H9 (cell line): Measurements from ENCODE around the gene NR1D1. TPM values are rescaled to one million over a fixed set of nuclear protein-coding genes. Genes with fewer than 3 reads are reported as not detected.

Experiments used
- DNase-seq: peaks from one replicate; pipeline ENCODE4 v3.0.0-alpha.2; 2017
- H2AFZ ChIP-seq: one replicate; pipeline ENCODE4 v1.6.1; 2013; ENCODE audit warnings: mild to moderate bottlenecking, low read length, control low read depth, moderate library complexity
- H2AK5ac ChIP-seq: 2 replicates; pipeline ENCODE4 v1.6.1; 2013; ENCODE audit warnings: low read length, control low read depth, mixed read lengths; ENCODE audit not compliant: insufficient read length
- H2BK120ac ChIP-seq: one replicate; pipeline ENCODE4 v1.6.1; 2013; ENCODE audit warnings: low read depth, mild to moderate bottlenecking, low read length, control low read depth, inconsistent platforms; ENCODE audit not compliant: poor library complexity, severe bottlenecking
- H2BK12ac ChIP-seq: 2 replicates; pipeline ENCODE4 v1.6.1; 2013; ENCODE audit warnings: low read length, control low read depth, mixed read lengths, low read depth; ENCODE audit not compliant: insufficient read length
- H2BK15ac ChIP-seq: 2 replicates; pipeline ENCODE4 v1.6.1; 2013; ENCODE audit warnings: low read depth, low read length, control low read depth
- H2BK20ac ChIP-seq: one replicate; pipeline ENCODE4 v1.6.1; 2013; ENCODE audit warnings: low read depth, mild to moderate bottlenecking, low read length, control low read depth, inconsistent platforms; ENCODE audit not compliant: poor library complexity, severe bottlenecking
- H2BK5ac ChIP-seq: 2 replicates; pipeline ENCODE4 v1.6.1; 2013; ENCODE audit warnings: low read length, control low read depth, mixed read lengths; ENCODE audit not compliant: insufficient read length
- H3K14ac ChIP-seq: 2 replicates; pipeline ENCODE4 v1.6.1; 2013; ENCODE audit warnings: low read length, control low read depth; ENCODE audit not compliant: insufficient read depth
- H3K18ac ChIP-seq: 2 replicates; pipeline ENCODE4 v1.6.1; 2013; ENCODE audit warnings: low read depth, mild to moderate bottlenecking, mixed read lengths, low read length, control low read depth; ENCODE audit not compliant: insufficient read length
- H3K23ac ChIP-seq: 2 replicates; pipeline ENCODE4 v1.6.1; 2013; ENCODE audit warnings: low read length, control low read depth, mixed read lengths, low read depth; ENCODE audit not compliant: insufficient read length
- H3K23me2 ChIP-seq: 2 replicates; pipeline ENCODE4 v1.6.1; 2013; ENCODE audit warnings: low read depth, mild to moderate bottlenecking, mixed read lengths, low read length, control low read depth; ENCODE audit not compliant: insufficient read length, poor library complexity, severe bottlenecking
- H3K27ac ChIP-seq: 2 replicates; pipeline ENCODE4 v1.5.1; 2013; ENCODE audit warnings: low read length, control low read depth, mixed read lengths, low read depth; ENCODE audit not compliant: insufficient read length
- H3K27me3 ChIP-seq: 2 replicates; pipeline ENCODE4 v1.6.1; 2013; ENCODE audit warnings: low read length, control low read depth, inconsistent platforms; ENCODE audit not compliant: insufficient read depth
- H3K4ac ChIP-seq: 2 replicates; pipeline ENCODE4 v1.6.1; 2013; ENCODE audit warnings: low read depth, mild to moderate bottlenecking, control low read depth, inconsistent platforms, low read length, moderate library complexity
- H3K4me1 ChIP-seq: 2 replicates; pipeline ENCODE4 v1.6.1; 2013; ENCODE audit warnings: low read length, control low read depth, inconsistent platforms; ENCODE audit not compliant: insufficient read depth
- H3K4me2 ChIP-seq: 2 replicates; pipeline ENCODE4 v1.6.1; 2013; ENCODE audit warnings: low read length, control low read depth, mixed read lengths; ENCODE audit not compliant: insufficient read length, insufficient read depth
- H3K56ac ChIP-seq: 2 replicates; pipeline ENCODE4 v1.6.1; 2013; ENCODE audit warnings: low read depth, mild to moderate bottlenecking, mixed read lengths, low read length, control low read depth; ENCODE audit not compliant: insufficient read length
- H3K79me1 ChIP-seq: 2 replicates; pipeline ENCODE4 v1.6.1; 2013; ENCODE audit warnings: low read depth, mild to moderate bottlenecking, moderate library complexity, low read length, control low read depth, inconsistent platforms; ENCODE audit not compliant: insufficient read depth, poor library complexity, severe bottlenecking
- H3K79me2 ChIP-seq: 2 replicates; pipeline ENCODE4 v1.6.1; 2013; ENCODE audit warnings: low read length, control low read depth, inconsistent platforms; ENCODE audit not compliant: insufficient read depth
- H3K9ac ChIP-seq: 2 replicates; pipeline ENCODE4 v1.6.1; 2013; ENCODE audit warnings: low read length, control low read depth, mixed read lengths; ENCODE audit not compliant: insufficient read length; ENCODE audit errors: extremely low read depth
- H3K9me3 ChIP-seq: one replicate; pipeline ENCODE4 v1.6.1; 2013; ENCODE audit warnings: low read depth, low read length, inconsistent platforms; ENCODE audit not compliant: control insufficient read depth
- H3T11ph ChIP-seq: one replicate; pipeline ENCODE4 v1.6.1; 2013; ENCODE audit warnings: mild to moderate bottlenecking, low read length, control low read depth, inconsistent platforms
- H4K20me1 ChIP-seq: one replicate; pipeline ENCODE4 v1.6.1; 2013; ENCODE audit not compliant: control insufficient read depth, insufficient read length, insufficient read depth
- H4K5ac ChIP-seq: 2 replicates; pipeline ENCODE4 v1.6.1; 2013; ENCODE audit warnings: low read depth, mild to moderate bottlenecking, mixed read lengths, low read length, control low read depth; ENCODE audit not compliant: insufficient read length
- H4K8ac ChIP-seq: replicated peaks from 2 replicates; pipeline ENCODE4 v1.6.1; 2013; ENCODE audit warnings: low read length, control low read depth, mixed read lengths, low read depth; ENCODE audit not compliant: insufficient read length
- H4K91ac ChIP-seq: 2 replicates; pipeline ENCODE4 v1.6.1; 2013; ENCODE audit warnings: low read depth, mild to moderate bottlenecking, moderate library complexity, mixed read lengths, low read length, control low read depth; ENCODE audit not compliant: insufficient read length
- H3K27ac Mint-ChIP-seq, 3 experiments: 2 replicates in 2 of 3; 3 replicates in 1 of 3; pipeline ENCODE4 v1.8.0; 2020 to 2021; ENCODE audit warnings: mixed read lengths in 3 of 3, mild to moderate bottlenecking in 1 of 3, moderate library complexity in 1 of 3
- H3K27me3 Mint-ChIP-seq: 2 replicates; pipeline ENCODE4 v1.8.0; 2021; ENCODE audit warnings: low read depth, mild to moderate bottlenecking, moderate library complexity, mixed read lengths
- H3K36me3 Mint-ChIP-seq, 3 experiments: 2 replicates in 2 of 3; 3 replicates in 1 of 3; pipeline ENCODE4 v1.8.0; 2020 to 2021; ENCODE audit warnings: low read depth in 3 of 3, mixed read lengths in 3 of 3; ENCODE audit not compliant: insufficient read depth in 1 of 3
- H3K4me1 Mint-ChIP-seq, 2 experiments: 2 replicates each; pipeline ENCODE4 v1.8.0; 2020; ENCODE audit warnings: mixed read lengths in 2 of 2
- H3K4me3 Mint-ChIP-seq, 2 experiments: 2 replicates in 1 of 2; 3 replicates in 1 of 2; pipeline ENCODE4 v1.8.0; 2020 to 2021; ENCODE audit warnings: mild to moderate bottlenecking in 2 of 2, mixed read lengths in 2 of 2, moderate library complexity in 1 of 2
- H3K9me3 Mint-ChIP-seq, 2 experiments: 2 replicates in 1 of 2; 3 replicates in 1 of 2; pipeline ENCODE4 v1.8.0; 2020; ENCODE audit warnings: mild to moderate bottlenecking in 2 of 2, mixed read lengths in 2 of 2, moderate library complexity in 1 of 2
- CTCF ChIP-seq: fragments of 200-600 bp; sonication (generic); conservative IDR thresholded peaks from 3 replicates; pipeline ENCODE4 v1.8.0; 2021; ENCODE audit warnings: antibody characterized with exemption, mild to moderate bottlenecking
- WGBS: extraction: QIAGEN DNeasy Blood & Tissue Kit; methylation state at CpG from one replicate; pipeline ENCODE4 v1.1.7; 2013; ENCODE audit warnings: missing lambda C conversion rate, low lambda C conversion rate, mixed read lengths; ENCODE audit not compliant: insufficient read length; ENCODE audit errors: extremely low coverage; 5-methylcytosine and 5-hydroxymethylcytosine counted together
- total RNA-seq: library from RNA; stranded (reverse); gene quantifications from 2 replicates; pipeline ENCODE4 v1.2.1, GENCODE V29; 2021

The NR1D1 gene
- total RNA-seq, 1 experiment from 2014 or later: 8.6 TPM

DNA sequence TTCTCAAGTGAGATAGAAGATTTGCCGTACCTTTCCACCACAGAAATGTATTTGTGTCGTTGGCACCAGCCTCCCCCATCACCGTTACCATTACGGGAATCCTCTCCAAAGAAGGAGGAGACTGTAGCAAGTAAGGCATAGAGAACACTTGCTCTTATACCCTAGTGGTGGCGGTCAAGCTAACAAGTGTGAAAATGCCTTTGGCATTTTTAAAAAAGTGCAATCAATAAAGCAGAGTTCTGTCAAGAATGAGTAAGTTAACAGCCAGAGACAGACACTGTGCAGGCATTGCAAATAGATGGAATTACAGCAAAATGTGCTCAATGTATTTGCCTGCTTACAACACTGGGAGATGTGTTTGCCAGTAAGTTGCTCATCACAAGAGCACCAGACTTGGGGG, 29.1 kb upstream of the NR1D1 start:
- H3K36me3 Mint-ChIP-seq: peaks cover 63 to 94% (median 87%) of the 10 kb centered on the region in 3 experiments
- no peak for DNase-seq
- H3K27ac Mint-ChIP-seq: peak overlapping the region in 1 of 3 experiments; percentile 75; a peak in 2 of 7 replicates

More for the DNA sequence above, 29.1 kb upstream of the NR1D1 start:
- Histone ChIP-seq H3K23me2 (peaks cover 1% of the 10 kb centered on the region), H3K4me2 (no peak overlapping the region), H2AFZ (no peak overlapping the region), H4K5ac (no peak overlapping the region), H2BK12ac (no peak overlapping the region), H4K20me1 (no peaks in the 10 kb centered on the region), H3K14ac (no peak overlapping the region), H3K9ac (no peak overlapping the region), H4K91ac (no peak overlapping the region), H4K8ac (no peak overlapping the region), H3K4me1 (peaks cover 3% of the 10 kb centered on the region), H3K56ac (no peak overlapping the region), H2AK5ac (no peak overlapping the region), H2BK15ac (no peak overlapping the region), H3K18ac (no peak overlapping the region), H2BK5ac (no peak overlapping the region), H3K79me1 (peaks cover 8% of the 10 kb centered on the region), H3K9me3 (no peaks in the 10 kb centered on the region), H3K79me2 (peaks cover 6% of the 10 kb centered on the region; the same call in 1 of the 2 replicates), H2BK20ac (no peak overlapping the region), H3K4ac (no peak overlapping the region), H3K27ac (no peak overlapping the region), H2BK120ac (no peak overlapping the region), H3K23ac (no peak overlapping the region), H3T11ph (no peak overlapping the region), H3K27me3 (no peaks in the 10 kb centered on the region)
- WGBS: no CpG with 5 or more reads among the region's 5 CpGs
- no peak; the same call in 2 of the 3 replicates for TF ChIP-seq CTCF
- Mint-ChIP-seq H3K4me1 (peaks cover 5 to 12% of the 10 kb centered on the region in 2 experiments), H3K9me3 (no peaks in the 10 kb centered on the region), H3K27me3 (no peaks in the 10 kb centered on the region), H3K4me3 (no peak overlapping the region)
